SK-N-MC (cell line): Measurements from ENCODE around the gene FAM118A.
"Not testable (repeated sequence)": the region's sequence is repeated elsewhere in the genome, so short reads cannot be mapped to it uniquely, and the experiment has no call there.

ENCODE experiments used
- DNase-seq: peaks from one replicate; pipeline ENCODE4 v3.0.0-alpha.2; 2011; ENCODE audit warnings: low read depth, low spot score
- H3K27ac ChIP-seq: fragments of 200-600 bp; sonication (generic); 2 replicates; pipeline ENCODE4 v1.5.1; 2016; ENCODE audit warnings: mixed run types
- H3K36me3 ChIP-seq: fragments of 200-600 bp; sonication (generic); 2 replicates; pipeline ENCODE4 v1.6.1; 2017; ENCODE audit warnings: antibody characterized with exemption, low read length, mixed read lengths; ENCODE audit not compliant: insufficient read depth
- H3K4me3 ChIP-seq: fragments of 200-600 bp; sonication (generic); 2 replicates; pipeline ENCODE4 v1.5.1; 2016
- H3K9ac ChIP-seq: fragments of 200-600 bp; sonication (generic); 2 replicates; pipeline ENCODE4 v1.8.0; 2017; ENCODE audit warnings: mixed run types, mixed read lengths; ENCODE audit not compliant: insufficient read length
- H3K9me3 ChIP-seq: fragments of 200-600 bp; sonication (generic); 2 replicates; pipeline ENCODE4 v1.6.1; 2017; ENCODE audit warnings: low read depth, mild to moderate bottlenecking, antibody characterized with exemption, low read length, moderate library complexity, mixed read lengths
- EZH2 ChIP-seq: fragments of 200-600 bp; sonication (generic); IDR thresholded peaks from one replicate; pipeline ENCODE4 v1.6.1; 2017; ENCODE audit warnings: antibody characterized with exemption
- FOXP2 ChIP-seq: optimal IDR thresholded peaks from 2 replicates; pipeline ENCODE3; 2011; ENCODE audit warnings: mild to moderate bottlenecking, moderate library complexity; ENCODE audit not compliant: insufficient read depth; ENCODE audit errors: extremely low read length, control extremely low read depth
- POLR2AphosphoS5 ChIP-seq: IDR thresholded peaks from 2 replicates; pipeline ENCODE4 v1.6.1; 2012; ENCODE audit warnings: mild to moderate bottlenecking, low read depth, low read length, borderline replicate concordance

FAM118A gene

GRCh38 chr22:45358127-45358526 is 48.4 kb downstream of the FAM118A start:
- Histone ChIP-seq H3K4me3 (no peak overlapping the region), H3K36me3 (no peaks in the 10 kb centered on the region), H3K27ac (no peak overlapping the region), H3K9ac (no peak overlapping the region), H3K9me3 (no peaks in the 10 kb centered on the region)
- no peak for DNase-seq
- TF ChIP-seq POLR2AphosphoS5 (no peak), FOXP2 (no peak), EZH2 (no peak)

GRCh38 chr22:45359627-45360026 is 49.9 kb downstream of the FAM118A start:
- H3K4me3 ChIP-seq: no peak overlapping the region
- H3K9ac ChIP-seq: no peak overlapping the region
- no peaks in the 10 kb centered on the region for H3K36me3 ChIP-seq
- H3K27ac ChIP-seq: no peak overlapping the region
- no peak for TF ChIP-seq FOXP2
- TF ChIP-seq EZH2: no peak
- no peak for TF ChIP-seq POLR2AphosphoS5
- no peak for DNase-seq
- H3K9me3 ChIP-seq: no peaks in the 10 kb centered on the region

- Histone ChIP-seq H3K9me3 (no peaks in the 10 kb centered on the region), H3K4me3 (no peak overlapping the region), H3K9ac (no peak overlapping the region), H3K27ac (no peak overlapping the region), H3K36me3 (no peaks in the 10 kb centered on the region)
- no peak for TF ChIP-seq FOXP2
- TF ChIP-seq POLR2AphosphoS5: no peak
- TF ChIP-seq EZH2: no peak
- DNase-seq: no peak
Measured at GRCh38 chr22:45366713-45367112, 57.0 kb downstream of the FAM118A start.

GRCh38 chr22:45373592-45373991 is 63.9 kb downstream of the FAM118A start:
- DNase-seq, H3K9me3 ChIP-seq, H3K4me3 ChIP-seq, H3K27ac ChIP-seq, H3K9ac ChIP-seq, H3K36me3 ChIP-seq: not testable (repeated sequence)

GRCh38 chr22:45376009-45376408 is 66.3 kb downstream of the FAM118A start:
- no peak for DNase-seq
- Histone ChIP-seq H3K9ac (no peak overlapping the region), H3K4me3 (no peak overlapping the region), H3K27ac (no peak overlapping the region), H3K36me3 (no peaks in the 10 kb centered on the region), H3K9me3 (no peaks in the 10 kb centered on the region)
- TF ChIP-seq EZH2 (no peak), POLR2AphosphoS5 (no peak), FOXP2 (no peak)

GRCh38 chr22:45376703-45377102 is 67.0 kb downstream of the FAM118A start:
- H3K36me3 ChIP-seq: no peaks in the 10 kb centered on the region
- H3K27ac ChIP-seq: no peak overlapping the region
- H3K4me3 ChIP-seq: no peak overlapping the region
- DNase-seq: no peak
- H3K9me3 ChIP-seq: no peaks in the 10 kb centered on the region
- TF ChIP-seq EZH2 (no peak), FOXP2 (no peak), POLR2AphosphoS5 (no peak)
- no peak overlapping the region for H3K9ac ChIP-seq

GRCh38 chr22:45381348-45381747 is 71.6 kb downstream of the FAM118A start:
- no peak overlapping the region for H3K9ac ChIP-seq
- TF ChIP-seq FOXP2 (no peak), POLR2AphosphoS5 (no peak), EZH2 (no peak)
- DNase-seq: no peak
- no peak overlapping the region for H3K27ac ChIP-seq
- H3K9me3 ChIP-seq: no peaks in the 10 kb centered on the region
- no peak overlapping the region for H3K4me3 ChIP-seq
- H3K36me3 ChIP-seq: no peaks in the 10 kb centered on the region

- H3K36me3 ChIP-seq: no peaks in the 10 kb centered on the region
- TF ChIP-seq EZH2 (no peak), POLR2AphosphoS5 (no peak), FOXP2 (no peak)
- H3K27ac ChIP-seq: no peak overlapping the region
Measured at GRCh38 chr22:45389546-45389945, 79.8 kb downstream of the FAM118A start.

More at GRCh38 chr22:45389546-45389945, 79.8 kb downstream of the FAM118A start:
- H3K9ac ChIP-seq: no peak overlapping the region
- DNase-seq: no peak
- H3K4me3 ChIP-seq: no peak overlapping the region
- no peaks in the 10 kb centered on the region for H3K9me3 ChIP-seq
